Neuronal stem cell (in vitro differentiated cells): Measurements from ENCODE around the gene CHEK2. TPM values are rescaled to one million over a fixed set of nuclear protein-coding genes. Genes with fewer than 3 reads are reported as not detected.

Source experiments
- DNase-seq: peaks from one replicate; pipeline ENCODE4 v3.0.0-alpha.2; 2013; ENCODE audit warnings: low spot score
- H2AFZ ChIP-seq: one replicate; pipeline ENCODE4 v1.6.1; 2013; ENCODE audit warnings: mild to moderate bottlenecking, low read length, inconsistent platforms
- H2AK5ac ChIP-seq: 2 replicates; pipeline ENCODE4 v1.6.1; 2013; ENCODE audit warnings: low read depth, mild to moderate bottlenecking, inconsistent platforms, low read length, moderate library complexity, mixed read lengths
- H2BK120ac ChIP-seq: 2 replicates; pipeline ENCODE4 v1.6.1; 2013; ENCODE audit warnings: low read depth, mild to moderate bottlenecking, inconsistent platforms, low read length, moderate library complexity, mixed read lengths
- H2BK12ac ChIP-seq: one replicate; pipeline ENCODE4 v1.6.1; 2013; ENCODE audit warnings: low read length, inconsistent platforms
- H2BK15ac ChIP-seq: 2 replicates; pipeline ENCODE4 v1.6.1; 2013; ENCODE audit warnings: mild to moderate bottlenecking, low read length, inconsistent platforms, mixed read lengths
- H2BK5ac ChIP-seq: one replicate; pipeline ENCODE4 v1.6.1; 2013; ENCODE audit warnings: inconsistent platforms, mild to moderate bottlenecking, low read length, moderate library complexity
- H3K14ac ChIP-seq: one replicate; pipeline ENCODE4 v1.6.1; 2013; ENCODE audit warnings: low read length, inconsistent platforms
- H3K18ac ChIP-seq: 2 replicates; pipeline ENCODE4 v1.6.1; 2013; ENCODE audit warnings: low read length, inconsistent platforms
- H3K23ac ChIP-seq: 2 replicates; pipeline ENCODE4 v1.6.1; 2013; ENCODE audit warnings: low read depth, mild to moderate bottlenecking, mixed read lengths, low read length, inconsistent platforms; ENCODE audit not compliant: poor library complexity
- H3K27ac ChIP-seq: replicated peaks from 3 replicates; pipeline ENCODE4 v1.5.1; 2013; ENCODE audit warnings: low read length, inconsistent platforms
- H3K27me3 ChIP-seq, 3 experiments: 2 replicates each; pipeline ENCODE4 v1.6.1; 2013; ENCODE audit warnings: low read length in 3 of 3, mild to moderate bottlenecking in 2 of 3, inconsistent platforms in 1 of 3, low read depth in 1 of 3, mixed read lengths in 1 of 3, moderate library complexity in 1 of 3; ENCODE audit not compliant: control insufficient read depth in 3 of 3, insufficient read depth in 3 of 3
- H3K36me3 ChIP-seq, 2 donors: replicated peaks in 1 of 2; 2 replicates each; pipeline ENCODE4 v1.6.1; 2013; ENCODE audit warnings: low read length in 2 of 2; ENCODE audit not compliant: control insufficient read depth in 2 of 2, insufficient read depth in 2 of 2
- H3K4ac ChIP-seq: 2 replicates; pipeline ENCODE4 v1.6.1; 2013; ENCODE audit warnings: inconsistent platforms, mild to moderate bottlenecking, low read length, moderate library complexity
- H3K4me1 ChIP-seq, 2 donors: 1 replicate in 1 of 2; 2 replicates in 1 of 2; pipeline ENCODE4 v1.6.1; 2013; ENCODE audit warnings: low read length in 2 of 2, low read depth in 1 of 2; ENCODE audit not compliant: control insufficient read depth in 2 of 2, insufficient read depth in 1 of 2
- H3K4me2 ChIP-seq: one replicate; pipeline ENCODE4 v1.6.1; 2013; ENCODE audit warnings: mild to moderate bottlenecking, low read length, inconsistent platforms; ENCODE audit not compliant: insufficient read depth, poor library complexity, severe bottlenecking
- H3K4me3 ChIP-seq, 2 donors: 2 replicates each; pipeline ENCODE4 v1.5.1; 2013; ENCODE audit warnings: low read length in 2 of 2, mild to moderate bottlenecking in 2 of 2, inconsistent platforms in 1 of 2, moderate library complexity in 1 of 2
- H3K79me1 ChIP-seq: one replicate; pipeline ENCODE4 v1.6.1; 2013; ENCODE audit warnings: low read depth, mild to moderate bottlenecking, inconsistent platforms, low read length, moderate library complexity
- H3K9ac ChIP-seq: one replicate; pipeline ENCODE4 v1.6.1; 2013; ENCODE audit warnings: mild to moderate bottlenecking, low read depth, low read length, inconsistent platforms; ENCODE audit not compliant: poor library complexity
- H3K9me3 ChIP-seq, 2 donors: replicated peaks in 1 of 2; 2 replicates each; pipeline versions ENCODE3 to v1.6.1; 2013; ENCODE audit warnings: low read length in 2 of 2, mild to moderate bottlenecking in 2 of 2, inconsistent platforms in 1 of 2, low read depth in 1 of 2, mixed read lengths in 1 of 2, moderate library complexity in 1 of 2; ENCODE audit not compliant: control insufficient read depth in 2 of 2, insufficient read depth in 1 of 2
- H4K8ac ChIP-seq: one replicate; pipeline ENCODE4 v1.6.1; 2013; ENCODE audit warnings: low read depth, mild to moderate bottlenecking, inconsistent platforms, low read length, moderate library complexity
- H4K91ac ChIP-seq: one replicate; pipeline ENCODE4 v1.6.1; 2013; ENCODE audit warnings: low read length, low read depth, mild to moderate bottlenecking, inconsistent platforms; ENCODE audit not compliant: poor library complexity
- WGBS, 2 donors: extraction: QIAGEN DNeasy Blood & Tissue Kit; methylation state at CpG; one replicate each; pipeline ENCODE4 v1.1.7; 2013; ENCODE audit warnings: missing lambda C conversion rate in 2 of 2, mixed read lengths in 1 of 2; ENCODE audit not compliant: insufficient read length in 2 of 2, insufficient replicate concordance in 1 of 2; ENCODE audit errors: extremely low coverage in 2 of 2; 5-methylcytosine and 5-hydroxymethylcytosine counted together
- polyA plus RNA-seq, 2 experiments: library from polyadenylated mRNA; stranded (reverse); fragments of 200-250 nt; gene quantifications; one replicate each; pipeline ENCODE4 v1.2.3, GENCODE V29; 2013

The CHEK2 gene
- 28.1 TPM for polyA plus RNA-seq (2013, experiment 1 of 2)
- polyA plus RNA-seq (2013, experiment 2 of 2): 30.7 TPM

DNA sequence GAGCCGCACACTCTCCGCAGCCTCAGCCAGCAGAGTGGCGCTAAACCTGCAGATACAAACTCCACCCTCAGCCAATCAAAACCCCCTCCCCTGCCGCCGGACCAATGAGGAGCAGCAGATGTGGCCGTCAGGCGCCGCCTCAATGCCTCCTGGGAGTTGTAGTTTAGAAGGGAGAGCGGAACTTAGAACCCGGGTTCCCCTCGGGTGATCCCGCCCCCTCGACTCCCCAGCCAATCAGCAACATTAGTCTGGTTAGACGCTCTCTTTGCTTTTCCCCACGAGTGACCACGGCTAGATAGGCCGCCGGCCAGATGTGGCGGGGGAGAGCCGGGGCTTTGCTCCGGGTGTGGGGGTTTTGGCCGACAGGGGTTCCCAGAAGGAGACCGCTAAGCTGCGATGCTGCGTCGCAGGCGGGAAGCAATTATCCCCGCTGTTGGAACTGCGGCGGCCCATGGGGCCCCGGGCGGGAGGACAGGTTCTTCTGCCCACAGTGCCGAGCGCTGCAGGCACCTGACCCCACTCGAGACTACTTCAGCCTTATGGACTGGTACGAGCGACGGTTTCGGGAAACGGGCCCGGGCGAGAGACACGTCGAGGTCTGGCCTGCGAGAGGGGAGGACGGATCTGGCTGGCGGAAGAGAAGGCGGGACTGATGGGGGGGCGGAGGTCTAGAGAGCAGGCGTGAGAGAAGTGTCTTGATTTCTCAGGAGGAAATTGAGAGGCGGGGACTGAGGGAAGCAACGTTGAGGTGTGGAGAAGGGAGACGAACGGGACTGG is at the start of gene CHEK2, which contains the start of gene HSCB:
CHEK2 (minus strand) TSS at position 36 of the 777 bp plus-strand sequence. CDS start 7,099 bp downstream, outside the sequence.
HSCB (plus strand) TSS at position 255 of the 777 bp plus-strand sequence; CDS start at position 312, 57 bp downstream.
- Histone ChIP-seq H2AK5ac (no peak within 1 kb of the TSS), H2AFZ (peak within 1 kb of the TSS; percentile 95), H3K4me2 (peak within 1 kb of the TSS; percentile 63), H4K91ac (no peak within 1 kb of the TSS), H2BK15ac (no peak within 1 kb of the TSS), H2BK120ac (no peak within 1 kb of the TSS), H3K4me3 (peak within 1 kb of the TSS; percentile 88 to 92), H3K36me3 (peaks cover 12 to 50% of the 10 kb centered on the region in 2 donors), H3K27ac (peak within 1 kb of the TSS; percentile 82), H3K9ac (peak within 1 kb of the TSS; percentile 85), H3K4ac (no peak within 1 kb of the TSS), H4K8ac (no peak within 1 kb of the TSS), H3K18ac (peak within 1 kb of the TSS; percentile 92), H2BK5ac (no peak within 1 kb of the TSS), H3K14ac (peak within 1 kb of the TSS; percentile 17), H2BK12ac (no peak within 1 kb of the TSS), H3K27me3 (no peaks in the 10 kb centered on the region), H3K79me1 (no peaks in the 10 kb centered on the region), H3K4me1 (peaks cover 0 to 9% of the 10 kb centered on the region in 2 donors), H3K9me3 (no peaks in the 10 kb centered on the region), H3K23ac (no peak within 1 kb of the TSS)
- no CpG with 5 or more reads among the region's 54 CpGs for WGBS, 2 donors
- DNase-seq: peak; percentile 98

- Histone ChIP-seq H3K27me3 (no peaks in the 10 kb centered on the region), H2BK5ac (no peak overlapping the region), H3K9me3 (peaks cover 2 to 6% of the 10 kb centered on the region in 2 donors), H3K23ac (no peak overlapping the region), H3K36me3 (peaks cover 13 to 79% of the 10 kb centered on the region in 2 donors), H2BK12ac (no peak overlapping the region), H4K8ac (no peak overlapping the region), H3K4me1 (no peaks in the 10 kb centered on the region), H2BK15ac (no peak overlapping the region), H3K79me1 (no peaks in the 10 kb centered on the region), H3K4ac (no peak overlapping the region), H3K9ac (no peak overlapping the region), H2AFZ (no peak overlapping the region), H3K4me3 (no peak overlapping the region), H3K14ac (no peak overlapping the region), H3K27ac (no peak overlapping the region), H3K18ac (no peak overlapping the region), H4K91ac (no peak overlapping the region), H2BK120ac (no peak overlapping the region), H3K4me2 (no peak overlapping the region), H2AK5ac (no peak overlapping the region)
- WGBS, 2 donors: no CpG with 5 or more reads among the region's 5 CpGs
- DNase-seq: no peak
These were observed 49.5 kb upstream of the CHEK2 start for GRCh38 chr22:28791124-28791523.

DNA sequence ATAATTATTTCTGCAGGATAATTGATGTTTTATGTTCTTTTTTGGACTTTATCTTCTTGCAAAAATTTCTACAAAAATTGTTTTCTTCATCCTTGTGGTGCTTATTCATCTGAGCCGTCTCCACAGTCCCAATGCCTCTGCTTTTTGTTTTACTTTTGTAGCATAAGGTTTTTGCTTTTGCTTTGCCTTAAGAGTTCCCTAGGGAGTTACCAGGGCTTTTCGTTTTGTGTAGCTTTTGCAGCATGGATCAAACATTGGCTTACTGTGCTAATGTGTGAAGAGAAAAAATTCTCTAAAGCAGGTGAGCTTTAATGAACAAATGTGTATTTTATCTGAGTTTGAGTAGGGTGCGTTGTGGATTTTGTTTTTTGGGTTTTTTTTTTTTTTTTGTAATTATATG is 47.0 kb upstream of the CHEK2 start:
- no CpG with 5 or more reads among the region's 3 CpGs for WGBS, 2 donors
- no peak for DNase-seq

More for the DNA sequence above, 47.0 kb upstream of the CHEK2 start:
- no peak overlapping the region for H3K23ac ChIP-seq
- H2BK120ac ChIP-seq: no peak overlapping the region
- no peak overlapping the region for H2BK12ac ChIP-seq
- H3K4ac ChIP-seq: no peak overlapping the region
- no peak overlapping the region for H2AFZ ChIP-seq
- H3K27ac ChIP-seq: no peak overlapping the region
- H3K4me1 ChIP-seq: no peaks in the 10 kb centered on the region
- H3K4me3 ChIP-seq: no peak overlapping the region
- no peak overlapping the region for H3K18ac ChIP-seq
- no peaks in the 10 kb centered on the region for H3K9me3 ChIP-seq
- no peak overlapping the region for H2AK5ac ChIP-seq
- H3K27me3 ChIP-seq: no peaks in the 10 kb centered on the region
- no peak overlapping the region for H4K8ac ChIP-seq
- H3K9ac ChIP-seq: no peak overlapping the region
- H3K36me3 ChIP-seq: peaks cover 10 to 79% of the 10 kb centered on the region in 2 donors
- H3K79me1 ChIP-seq: no peaks in the 10 kb centered on the region
- no peak overlapping the region for H3K4me2 ChIP-seq
- no peak overlapping the region for H2BK15ac ChIP-seq
- no peak overlapping the region for H2BK5ac ChIP-seq
- H4K91ac ChIP-seq: no peak overlapping the region
- no peak overlapping the region for H3K14ac ChIP-seq
